H1 (cell line): Measurements from ENCODE around the gene HECTD1. TPM values are rescaled to one million over a fixed set of nuclear protein-coding genes. Genes with fewer than 3 reads are reported as not detected.

ENCODE experiments used
- CTCF ChIA-PET: fragments of 300-600 bp; sonication (Branson Sonifier 250); formaldehyde crosslinking; loops from one replicate; lab custom pipeline; 2021; ENCODE audit not compliant: partially characterized antibody; lab: Charles Lee
- POLR2A ChIA-PET: fragments of 300-600 bp; sonication (Branson Sonifier 250); formaldehyde crosslinking; loops from one replicate; lab custom pipeline; 2021; ENCODE audit warnings: inconsistent platforms; ENCODE audit not compliant: partially characterized antibody; lab: Charles Lee
- DNase-seq, 2 experiments: peaks; one replicate each; pipeline versions ENCODE4 v3.0.0 to v3.0.0-alpha.2; 2010 to 2022; ENCODE audit warnings: low spot score in 2 of 2, low read depth in 1 of 2, mixed read lengths in 1 of 2
- FAIRE-seq: peaks from 2 replicates; lab custom pipeline; 2011; peaks lifted over from hg19 to GRCh38; lab: Jason Lieb, UNC
- H2AFZ ChIP-seq: 2 replicates; pipeline ENCODE4 v1.8.1; 2012; ENCODE audit warnings: low read length, inconsistent platforms
- H2AK5ac ChIP-seq: 2 replicates; pipeline ENCODE4 v1.6.1; 2013; ENCODE audit warnings: low read depth, low read length
- H2BK120ac ChIP-seq: replicated peaks from 2 replicates; pipeline ENCODE3; 2013; ENCODE audit warnings: low read depth, low read length, inconsistent platforms
- H2BK12ac ChIP-seq: 2 replicates; pipeline ENCODE4 v1.6.1; 2013; ENCODE audit warnings: low read depth, low read length
- H2BK15ac ChIP-seq: 2 replicates; pipeline ENCODE4 v1.6.1; 2013; ENCODE audit warnings: low read length
- H2BK20ac ChIP-seq: 2 replicates; pipeline ENCODE4 v1.6.1; 2013; ENCODE audit warnings: low read length
- H2BK5ac ChIP-seq: 2 replicates; pipeline ENCODE4 v1.6.1; 2013; ENCODE audit warnings: low read depth, low read length
- H3K14ac ChIP-seq: 2 replicates; pipeline ENCODE4 v1.6.1; 2013; ENCODE audit warnings: inconsistent platforms; ENCODE audit not compliant: insufficient read length
- H3K18ac ChIP-seq: 2 replicates; pipeline ENCODE4 v1.6.1; 2013; ENCODE audit warnings: low read length; ENCODE audit errors: extremely low read depth
- H3K23ac ChIP-seq: 2 replicates; pipeline ENCODE4 v1.6.1; 2013; ENCODE audit warnings: inconsistent platforms; ENCODE audit not compliant: insufficient read length
- H3K23me2 ChIP-seq: 2 replicates; pipeline ENCODE4 v1.6.1; 2013; ENCODE audit warnings: low read depth, low read length
- H3K27ac ChIP-seq: 2 replicates; pipeline ENCODE4 v1.6.1; 2011; ENCODE audit warnings: low read depth, low read length, inconsistent platforms
- H3K27me3 ChIP-seq, 4 experiments: replicated peaks in 1 of 4; 1 replicate in 1 of 4; 2 replicates in 3 of 4; pipeline versions ENCODE4 v1.6.1 to v1.8.1; 2011 to 2013; ENCODE audit warnings: low read length in 3 of 4, mild to moderate bottlenecking in 3 of 4, inconsistent platforms in 2 of 4, mixed read lengths in 2 of 4, moderate library complexity in 1 of 4; ENCODE audit not compliant: control insufficient read depth in 3 of 4, insufficient read depth in 3 of 4; ENCODE audit errors: extremely low read depth in 1 of 4
- H3K36me3 ChIP-seq, 4 experiments: 2 replicates each; pipeline versions ENCODE4 v1.6.1 to v1.8.1; 2011 to 2013; ENCODE audit warnings: mild to moderate bottlenecking in 4 of 4, low read length in 3 of 4, moderate library complexity in 2 of 4, control low read depth in 1 of 4, inconsistent platforms in 1 of 4; ENCODE audit not compliant: insufficient read depth in 4 of 4, control insufficient read depth in 2 of 4
- H3K4ac ChIP-seq: replicated peaks from 2 replicates; pipeline ENCODE3; 2013; ENCODE audit warnings: low read length, low read depth, mixed read lengths, inconsistent platforms; ENCODE audit not compliant: insufficient read length
- H3K4me1 ChIP-seq, 4 experiments: replicated peaks in 1 of 4; 1 replicate in 1 of 4; 2 replicates in 3 of 4; pipeline versions ENCODE4 v1.6.1 to v1.8.1; 2011 to 2013; ENCODE audit warnings: low read length in 3 of 4, inconsistent platforms in 2 of 4, mixed read lengths in 1 of 4; ENCODE audit not compliant: insufficient read depth in 4 of 4, control insufficient read depth in 3 of 4
- H3K4me2 ChIP-seq, 2 experiments: 2 replicates each; pipeline versions ENCODE4 v1.6.1 to v1.8.1; 2011 to 2013; ENCODE audit warnings: low read depth in 2 of 2, low read length in 2 of 2, control low read depth in 1 of 2, inconsistent platforms in 1 of 2, mild to moderate bottlenecking in 1 of 2; ENCODE audit not compliant: insufficient read depth in 1 of 2
- H3K4me3 ChIP-seq, 4 experiments: fragments of 200-600, 300-600 bp in 1 of 4; sonication (generic), shearing (Covaris generic), sonication (Bioruptor Twin) in 1 of 4; 2 replicates each; pipeline versions ENCODE4 v1.5.1 to v1.8.1; 2011 to 2016; ENCODE audit warnings: low read length in 4 of 4, low read depth in 3 of 4, control low read depth in 2 of 4, inconsistent platforms in 2 of 4, mild to moderate bottlenecking in 2 of 4, mixed read lengths in 1 of 4, moderate library complexity in 1 of 4; ENCODE audit not compliant: insufficient read depth in 2 of 4; ENCODE audit errors: extremely low read depth in 1 of 4
- H3K56ac ChIP-seq: replicated peaks from 2 replicates; pipeline ENCODE3; 2013; ENCODE audit warnings: low read depth, mild to moderate bottlenecking, mixed read lengths, low read length, inconsistent platforms; ENCODE audit not compliant: insufficient read length
- H3K79me1 ChIP-seq: 2 replicates; pipeline ENCODE4 v1.6.1; 2013; ENCODE audit warnings: low read depth, low read length, control low read depth
- H3K79me2 ChIP-seq, 2 experiments: 2 replicates each; pipeline versions ENCODE4 v1.6.1 to v1.8.1; 2012 to 2013; ENCODE audit warnings: low read length in 2 of 2, mild to moderate bottlenecking in 2 of 2, inconsistent platforms in 1 of 2; ENCODE audit not compliant: insufficient read depth in 2 of 2, control insufficient read depth in 1 of 2
- H3K9ac ChIP-seq, 4 experiments: replicated peaks in 1 of 4; 1 replicate in 1 of 4; 2 replicates in 3 of 4; pipeline versions ENCODE4 v1.6.1 to v1.8.1; 2011 to 2013; ENCODE audit warnings: low read depth in 3 of 4, low read length in 3 of 4, control low read depth in 2 of 4, mild to moderate bottlenecking in 2 of 4, moderate library complexity in 2 of 4, inconsistent platforms in 1 of 4; ENCODE audit errors: extremely low read depth in 1 of 4
- H3K9me3 ChIP-seq, 2 experiments: 2 replicates each; pipeline versions ENCODE4 v1.6.1 to v1.8.1; 2012 to 2013; ENCODE audit warnings: mild to moderate bottlenecking in 2 of 2, moderate library complexity in 2 of 2, control low read depth in 1 of 2, inconsistent platforms in 1 of 2, low read depth in 1 of 2, low read length in 1 of 2, mixed read lengths in 1 of 2; ENCODE audit not compliant: insufficient read depth in 2 of 2
- H4K20me1 ChIP-seq, 2 experiments: replicated peaks in 1 of 2; 2 replicates each; pipeline versions ENCODE3 to v1.8.1; 2011 to 2013; ENCODE audit warnings: inconsistent platforms in 2 of 2, low read length in 2 of 2, mild to moderate bottlenecking in 1 of 2; ENCODE audit not compliant: insufficient read depth in 2 of 2, control insufficient read depth in 1 of 2
- H4K5ac ChIP-seq: 2 replicates; pipeline ENCODE4 v1.6.1; 2013; ENCODE audit warnings: low read length, low read depth, mixed read lengths, inconsistent platforms; ENCODE audit not compliant: insufficient read length
- H4K8ac ChIP-seq: 2 replicates; pipeline ENCODE4 v1.8.0; 2013; ENCODE audit warnings: mild to moderate bottlenecking, moderate library complexity, low read length, inconsistent platforms; ENCODE audit not compliant: insufficient read depth; ENCODE audit errors: extremely low read depth
- H4K91ac ChIP-seq: replicated peaks from 2 replicates; pipeline ENCODE3; 2013; ENCODE audit warnings: low read length, mixed read lengths, inconsistent platforms; ENCODE audit not compliant: insufficient read length
- MAFK ChIP-seq: IDR thresholded peaks from 2 replicates; pipeline ENCODE4 v1.6.1; 2012; ENCODE audit warnings: low read depth, mild to moderate bottlenecking, improper control_type of control experiment, low read length
- SP2 ChIP-seq: IDR thresholded peaks from 2 replicates; pipeline ENCODE4 v1.6.1; 2012; ENCODE audit warnings: mild to moderate bottlenecking, low read length, inconsistent platforms
- WGBS, 2 experiments: shearing (Covaris generic) in 1 of 2; methylation state at CpG; one replicate each; pipeline versions ENCODE4 v1.1.6 to v1.1.7; 2013 to 2015; ENCODE audit warnings: low lambda C conversion rate in 2 of 2, mixed read lengths in 2 of 2, inconsistent platforms in 1 of 2, low coverage in 1 of 2, missing lambda C conversion rate in 1 of 2; ENCODE audit not compliant: insufficient replicate concordance in 2 of 2, insufficient coverage in 1 of 2, insufficient read length in 1 of 2; ENCODE audit errors: extremely low coverage in 1 of 2, missing lambda C conversion rate in 1 of 2; 5-methylcytosine and 5-hydroxymethylcytosine counted together
- polyA plus RNA-seq, 7 experiments: library from polyadenylated mRNA; depleted of rRNA in 3 of 7; stranded (reverse) in 5 of 7; unstranded in 2 of 7; fragments of >200 nt in 5 of 7; fragments of 200-250 nt in 2 of 7; gene quantifications; 1 replicate in 5 of 7; 2 replicates in 1 of 7; 4 replicates in 1 of 7; pipeline versions ENCODE4 v1.2.1 to v1.2.3, GENCODE V29; 2011 to 2013; ENCODE audit warnings: missing spikeins in 2 of 7, mixed read lengths in 2 of 7
- total RNA-seq: library from RNA; stranded (reverse); fragmentation: NEBNext Ultra II Directional; extraction: Animal tissue kit (Norgen Biotek cat#: 25700); gene quantifications from 2 replicates; pipeline ENCODE4 v1.2.1, GENCODE V29; 2021
- TF ChIP-seq, protein P1 (sequence below): IDR thresholded peaks from 2 replicates; pipeline ENCODE4 v1.6.1; 2012; ENCODE audit warnings: low read length, inconsistent platforms
- TF ChIP-seq, protein P2 (sequence below): IDR thresholded peaks from 2 replicates; pipeline ENCODE4 v1.6.1; 2011; ENCODE audit warnings: low read depth, mild to moderate bottlenecking, low read length; ENCODE audit not compliant: insufficient read depth

HECTD1 gene
- total and polyA plus RNA-seq, 2 of the 8 experiments (the other 6 are each of a cell fraction or from before 2014, with no cell fraction given): 44.7 to 105 TPM

DNA sequence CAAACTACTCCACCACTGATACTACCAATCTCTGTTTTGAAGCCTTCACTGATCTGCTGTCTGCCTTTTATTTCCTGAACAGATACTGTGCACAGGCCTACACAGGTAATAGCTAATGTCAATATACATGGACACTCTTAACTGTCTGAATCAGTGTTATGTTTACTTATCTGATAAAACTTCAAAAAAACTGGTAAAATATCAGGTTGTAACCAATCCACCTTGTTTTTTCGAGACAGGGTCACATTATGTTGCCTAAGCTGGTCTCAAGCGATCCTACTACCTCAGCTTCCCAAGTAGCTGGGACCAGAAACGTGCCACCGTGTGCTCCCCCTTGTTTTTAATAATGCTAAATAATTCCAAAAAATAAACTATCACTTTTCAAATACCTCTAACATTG is 43.5 kb downstream of the HECTD1 start:
- Histone ChIP-seq H2BK15ac (no peak overlapping the region), H2BK5ac (no peak overlapping the region), H3K79me1 (no peaks in the 10 kb centered on the region), H3K4me3 (no peak overlapping the region), H2BK12ac (no peak overlapping the region), H3K4me1 (no peaks in the 10 kb centered on the region), H3K23ac (no peak overlapping the region), H3K23me2 (no peaks in the 10 kb centered on the region), H3K9me3 (no peaks in the 10 kb centered on the region), H3K79me2 (no peaks in the 10 kb centered on the region), H2BK120ac (no peak overlapping the region), H3K27ac (no peak overlapping the region), H3K9ac (no peak overlapping the region), H4K8ac (no peak overlapping the region), H2AK5ac (no peak overlapping the region), H4K20me1 (no peaks in the 10 kb centered on the region), H3K14ac (no peak overlapping the region), H3K4me2 (no peak overlapping the region), H3K4ac (no peak overlapping the region), H2AFZ (no peak overlapping the region), H4K5ac (no peak overlapping the region), H3K27me3 (no peaks in the 10 kb centered on the region), H3K56ac (no peak overlapping the region), H4K91ac (no peak overlapping the region), H3K18ac (no peak overlapping the region), H2BK20ac (no peak overlapping the region), H3K36me3 (peaks cover 4 to 61% (median 16%) of the 10 kb centered on the region in 4 experiments; a peak in 7 of 8 replicates)
- DNase-seq: no peak
- FAIRE-seq: no peak
- POLR2A ChIA-PET: interaction anchor here (1.0 kb wide), 1 partner anchor 9 kb away, joined by 3 read pairs; no protein-coding TSS in a partner anchor
- WGBS, 2 experiments: 96% methylated on average over 4 of the region's 4 CpGs; no CpG with 5 or more reads in 1 of the 2 experiments
- CTCF ChIA-PET: no interaction called here
- TF ChIP-seq, protein P1, sequence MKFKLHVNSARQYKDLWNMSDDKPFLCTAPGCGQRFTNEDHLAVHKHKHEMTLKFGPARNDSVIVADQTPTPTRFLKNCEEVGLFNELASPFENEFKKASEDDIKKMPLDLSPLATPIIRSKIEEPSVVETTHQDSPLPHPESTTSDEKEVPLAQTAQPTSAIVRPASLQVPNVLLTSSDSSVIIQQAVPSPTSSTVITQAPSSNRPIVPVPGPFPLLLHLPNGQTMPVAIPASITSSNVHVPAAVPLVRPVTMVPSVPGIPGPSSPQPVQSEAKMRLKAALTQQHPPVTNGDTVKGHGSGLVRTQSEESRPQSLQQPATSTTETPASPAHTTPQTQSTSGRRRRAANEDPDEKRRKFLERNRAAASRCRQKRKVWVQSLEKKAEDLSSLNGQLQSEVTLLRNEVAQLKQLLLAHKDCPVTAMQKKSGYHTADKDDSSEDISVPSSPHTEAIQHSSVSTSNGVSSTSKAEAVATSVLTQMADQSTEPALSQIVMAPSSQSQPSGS: no peak
- TF ChIP-seq, protein P2, sequence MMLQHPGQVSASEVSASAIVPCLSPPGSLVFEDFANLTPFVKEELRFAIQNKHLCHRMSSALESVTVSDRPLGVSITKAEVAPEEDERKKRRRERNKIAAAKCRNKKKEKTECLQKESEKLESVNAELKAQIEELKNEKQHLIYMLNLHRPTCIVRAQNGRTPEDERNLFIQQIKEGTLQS: no peak
- TF ChIP-seq MAFK: no peak
- TF ChIP-seq SP2: no peak
